ENCODE results near the gene PPP6R3. TPM values are rescaled to one million over a fixed set of nuclear protein-coding genes. Genes with fewer than 3 reads are reported as not detected.
"Not testable (repeated sequence)": the region's sequence is repeated elsewhere in the genome, so short reads cannot be mapped to it uniquely, and the experiment has no call there.

The PPP6R3 gene
- total and polyA plus RNA-seq, 2 donors (not counting 3 experiments of a cell fraction or from before 2014, with no cell fraction given): 31.7 to 98.8 TPM

- dilution Hi-C loops (cut with MboI; ENCODE audit: extremely low pct_ligation_motif_present, low sequenced_read_pairs): no loop called here
- intact Hi-C loops (cut with micrococcal nuclease): loop anchor here (1.0 to 5.0 kb wide), 6 partner anchors 45 to 240 kb away; partner anchors contain the start of genes C11orf24 and LRP5
- Histone ChIP-seq H4K20me1 (replicated peaks; ENCODE audit: control insufficient read depth, extremely low read depth, insufficient read depth, low read length) (no peaks in the 10 kb centered on the region), H3K9ac (replicated peaks; ENCODE audit: extremely low read depth, insufficient read depth, low read length) (no peak overlapping the region), H3K4me3 (replicated peaks in 1 of 3; ENCODE audit: insufficient read depth in 1 of 3, low read depth in 1 of 3, low read length in 3 of 3) (no peak overlapping the region), H2AFZ (ENCODE audit: low read depth, low read length) (no peak overlapping the region), H3K27me3 (ENCODE audit: control insufficient read depth in 2 of 2, insufficient read depth in 2 of 2, low read length in 2 of 2) (no peaks in the 10 kb centered on the region), H3K36me3 (ENCODE audit: control insufficient read depth in 2 of 2, extremely low read depth in 1 of 2, insufficient read depth in 2 of 2, low read length in 2 of 2) (peaks cover 0 to 9% of the 10 kb centered on the region in 2 experiments), H3K27ac (ENCODE audit: insufficient read depth, low read depth, low read length) (no peak overlapping the region), H3K9me1 (replicated peaks; ENCODE audit: control insufficient read depth, extremely low read depth, insufficient read depth, low read length) (no peaks in the 10 kb centered on the region), H3K4me1 (ENCODE audit: control insufficient read depth, extremely low read depth, insufficient read depth, low read length) (no peaks in the 10 kb centered on the region), H3K9me3 (replicated peaks; ENCODE audit: control insufficient read depth, insufficient read depth, low read length) (no peaks in the 10 kb centered on the region), H3K79me2 (ENCODE audit: control insufficient read depth, insufficient read depth, low read length) (no peaks in the 10 kb centered on the region), H3K4me2 (ENCODE audit: insufficient read depth, low read length) (no peak overlapping the region)
- CTCF ChIA-PET: interaction anchor here (1.0 to 1.1 kb wide), 4 partner anchors 9 to 190 kb away, joined by 3 to 6 read pairs (median 4); no protein-coding TSS in a partner anchor
- peak; percentile 67 for FAIRE-seq
- peak; percentile 58 for DNase-seq (ENCODE audit: low read depth, low spot score)
- TF ChIP-seq JUN (IDR thresholded peaks at IDR 0.05; ENCODE audit: borderline replicate concordance, insufficient read depth, insufficient read length, low read depth): no peak
- no peak for TF ChIP-seq MYC (IDR thresholded peaks at IDR 0.05; ENCODE audit: low read depth, low read length)
- no peak for TF ChIP-seq FOS (IDR thresholded peaks at IDR 0.05; ENCODE audit: borderline replicate concordance, insufficient read depth, low read length)
- TF ChIP-seq GATA2 (IDR thresholded peaks at IDR 0.05; ENCODE audit: insufficient read depth, insufficient read length, low read depth, low read length): no peak
- TF ChIP-seq, protein P1, sequence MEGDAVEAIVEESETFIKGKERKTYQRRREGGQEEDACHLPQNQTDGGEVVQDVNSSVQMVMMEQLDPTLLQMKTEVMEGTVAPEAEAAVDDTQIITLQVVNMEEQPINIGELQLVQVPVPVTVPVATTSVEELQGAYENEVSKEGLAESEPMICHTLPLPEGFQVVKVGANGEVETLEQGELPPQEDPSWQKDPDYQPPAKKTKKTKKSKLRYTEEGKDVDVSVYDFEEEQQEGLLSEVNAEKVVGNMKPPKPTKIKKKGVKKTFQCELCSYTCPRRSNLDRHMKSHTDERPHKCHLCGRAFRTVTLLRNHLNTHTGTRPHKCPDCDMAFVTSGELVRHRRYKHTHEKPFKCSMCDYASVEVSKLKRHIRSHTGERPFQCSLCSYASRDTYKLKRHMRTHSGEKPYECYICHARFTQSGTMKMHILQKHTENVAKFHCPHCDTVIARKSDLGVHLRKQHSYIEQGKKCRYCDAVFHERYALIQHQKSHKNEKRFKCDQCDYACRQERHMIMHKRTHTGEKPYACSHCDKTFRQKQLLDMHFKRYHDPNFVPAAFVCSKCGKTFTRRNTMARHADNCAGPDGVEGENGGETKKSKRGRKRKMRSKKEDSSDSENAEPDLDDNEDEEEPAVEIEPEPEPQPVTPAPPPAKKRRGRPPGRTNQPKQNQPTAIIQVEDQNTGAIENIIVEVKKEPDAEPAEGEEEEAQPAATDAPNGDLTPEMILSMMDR (IDR thresholded peaks at IDR 0.05; ENCODE audit: extremely low read depth in 1 of 2, insufficient read depth in 1 of 2, low read depth in 1 of 2, low read length in 2 of 2): peak; percentile 91
- POLR2A ChIA-PET: no interaction called here
- no TSS peak for BruUV-seq (replicated peaks)
These were observed 13.3 kb upstream of the PPP6R3 start for GRCh38 chr11:68447015-68447801.

DNA sequence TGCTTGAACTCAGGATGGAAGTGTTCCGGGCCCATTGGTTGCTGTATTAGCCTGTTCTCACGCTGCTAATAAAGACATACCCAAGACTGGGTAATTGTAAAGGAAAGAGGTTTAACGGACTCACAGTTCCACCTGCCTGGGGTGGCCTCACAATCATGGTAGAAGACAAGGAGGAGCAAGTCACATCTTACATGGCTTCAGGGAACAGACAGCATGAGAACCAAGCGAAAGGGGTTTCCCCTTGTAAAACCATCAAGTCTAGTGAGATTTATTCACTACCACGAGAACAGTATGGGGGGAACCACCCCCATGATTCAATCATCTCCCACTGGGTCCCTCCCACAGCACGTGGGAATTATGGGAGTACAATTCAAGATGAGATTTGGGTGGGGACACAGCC lies 12.6 kb upstream of the PPP6R3 start:
- FAIRE-seq: not testable (repeated sequence)
- CTCF ChIA-PET: interaction anchor here (0.8 kb wide), 1 partner anchor 10 kb away, joined by 3 read pairs; no protein-coding TSS in a partner anchor

More for the DNA sequence above, 12.6 kb upstream of the PPP6R3 start:
- H3K27me3 ChIP-seq (ENCODE audit: control insufficient read depth in 2 of 2, insufficient read depth in 2 of 2, low read length in 2 of 2); BruUV-seq (replicated peaks); H3K4me1 ChIP-seq (ENCODE audit: control insufficient read depth, extremely low read depth, insufficient read depth, low read length); H3K9ac ChIP-seq (replicated peaks; ENCODE audit: extremely low read depth, insufficient read depth, low read length); POLR2A ChIA-PET; H3K27ac ChIP-seq (ENCODE audit: insufficient read depth, low read depth, low read length); H3K9me1 ChIP-seq (replicated peaks; ENCODE audit: control insufficient read depth, extremely low read depth, insufficient read depth, low read length); H3K4me3 ChIP-seq (replicated peaks in 1 of 3; ENCODE audit: insufficient read depth in 1 of 3, low read depth in 1 of 3, low read length in 3 of 3); H3K36me3 ChIP-seq (ENCODE audit: control insufficient read depth in 2 of 2, extremely low read depth in 1 of 2, insufficient read depth in 2 of 2, low read length in 2 of 2); H2AFZ ChIP-seq (ENCODE audit: low read depth, low read length); H4K20me1 ChIP-seq (replicated peaks; ENCODE audit: control insufficient read depth, extremely low read depth, insufficient read depth, low read length); H3K79me2 ChIP-seq (ENCODE audit: control insufficient read depth, insufficient read depth, low read length); H3K4me2 ChIP-seq (ENCODE audit: insufficient read depth, low read length); DNase-seq (ENCODE audit: low read depth, low spot score); H3K9me3 ChIP-seq (replicated peaks; ENCODE audit: control insufficient read depth, insufficient read depth, low read length); dilution Hi-C loops (cut with MboI; ENCODE audit: extremely low pct_ligation_motif_present, low sequenced_read_pairs): not testable (repeated sequence)
- intact Hi-C loops (cut with micrococcal nuclease): loop anchor here (1.0 to 5.0 kb wide), 6 partner anchors 46 to 241 kb away; partner anchors contain the start of genes C11orf24 and LRP5

All from endothelial cell of umbilical vein (primary cell).